Measurements from ENCODE around the gene SPG21.

Gene SPG21

DNA sequence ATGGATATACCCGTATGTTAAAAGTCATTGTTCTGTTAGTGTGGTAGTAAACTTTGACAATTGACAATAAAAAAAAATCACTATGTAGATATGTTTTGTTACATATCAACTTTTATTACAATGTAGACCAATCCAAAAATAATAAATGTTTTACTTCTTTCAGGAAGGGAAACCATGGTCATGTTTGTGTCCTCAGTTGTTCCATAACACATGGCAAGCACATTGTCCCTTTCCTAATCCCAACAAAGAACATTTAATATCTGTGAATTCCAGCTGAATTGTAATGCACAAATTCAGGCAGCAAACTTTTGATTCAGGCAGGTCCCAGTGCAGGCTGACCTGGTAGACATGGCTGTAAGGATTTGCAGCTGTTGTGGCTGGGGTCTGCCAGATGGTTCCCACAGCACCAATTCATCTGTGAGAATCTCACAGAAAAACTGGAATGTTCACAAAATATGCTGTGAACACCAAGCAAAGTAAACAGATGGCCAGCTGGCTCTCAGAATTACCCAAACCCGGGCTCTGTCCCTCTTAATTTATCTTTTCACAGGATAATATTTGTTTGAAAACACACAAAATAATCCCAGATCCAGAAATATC, 1.9 kb upstream of the SPG21 start:
- no peak for DNase-seq (ENCODE audit: low read depth)

DNA sequence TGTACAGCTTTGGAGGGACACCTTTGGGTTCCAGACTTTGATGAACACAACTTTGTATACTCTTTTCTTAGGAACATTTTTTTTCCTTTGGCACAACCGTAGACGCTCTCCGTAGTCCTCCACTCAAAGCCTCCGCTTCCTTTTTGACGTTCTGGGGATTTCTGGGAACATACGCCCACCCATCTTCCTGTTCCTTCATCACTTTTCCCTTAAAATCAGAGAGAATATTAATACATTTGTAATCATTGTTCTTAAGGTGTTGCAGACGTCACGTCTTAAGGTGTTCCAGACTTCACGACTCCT, 405 bp upstream of the SPG21 start:
- no peak for DNase-seq (ENCODE audit: low read depth)

DNA sequence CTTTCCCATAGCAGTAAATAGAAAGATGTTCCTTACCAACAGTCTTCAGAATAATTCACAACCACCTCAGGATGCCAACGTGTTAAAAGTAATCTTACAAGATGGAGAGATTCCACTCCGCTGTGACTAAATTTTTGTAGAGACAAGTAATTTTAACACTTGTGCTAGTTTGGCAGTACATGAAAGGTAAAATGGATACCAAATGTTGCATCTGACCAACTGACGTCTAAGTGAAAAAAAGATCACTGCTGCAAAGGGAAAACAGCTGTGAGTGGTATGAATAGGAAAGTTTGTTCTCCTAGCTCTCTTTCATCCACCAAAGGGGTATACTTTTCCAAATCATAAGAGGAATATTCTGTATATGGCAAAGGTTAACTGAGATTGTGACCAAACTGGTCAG, 2.6 kb downstream of the SPG21 start:
- DNase-seq (ENCODE audit: low read depth), result no peak

DNA sequence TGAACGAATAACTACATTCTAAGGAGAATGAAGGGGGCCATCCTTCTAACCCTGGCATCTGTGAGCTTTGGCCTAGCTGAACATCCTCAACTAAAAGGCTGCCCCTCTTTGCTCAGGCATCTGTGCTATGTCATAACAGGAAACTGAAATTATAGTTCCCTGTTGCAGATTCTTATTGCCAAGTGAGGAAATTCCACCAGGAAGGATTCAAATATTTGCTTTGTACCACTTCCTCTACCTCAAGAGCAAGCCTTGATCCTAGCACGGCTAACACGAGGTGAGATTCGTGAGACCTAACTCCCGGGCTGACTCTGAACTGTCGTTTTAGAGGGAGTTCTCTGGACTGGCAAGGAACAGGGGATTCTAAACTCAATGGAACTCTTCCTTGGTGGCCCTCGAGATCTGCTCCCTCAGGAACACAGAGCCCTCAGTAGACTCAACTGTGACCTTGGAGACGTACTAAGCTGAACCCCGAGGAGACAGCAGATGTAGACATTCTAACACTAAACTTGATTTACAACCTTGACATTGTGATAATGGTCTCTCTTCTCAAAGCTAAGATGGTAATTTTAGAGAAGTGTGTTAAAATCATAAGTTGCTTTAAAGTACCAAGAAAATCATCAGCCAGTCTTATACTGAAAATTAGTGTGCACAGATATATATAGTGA, 4.2 kb downstream of the SPG21 start:
- DNase-seq (ENCODE audit: low read depth), result no peak

DNA sequence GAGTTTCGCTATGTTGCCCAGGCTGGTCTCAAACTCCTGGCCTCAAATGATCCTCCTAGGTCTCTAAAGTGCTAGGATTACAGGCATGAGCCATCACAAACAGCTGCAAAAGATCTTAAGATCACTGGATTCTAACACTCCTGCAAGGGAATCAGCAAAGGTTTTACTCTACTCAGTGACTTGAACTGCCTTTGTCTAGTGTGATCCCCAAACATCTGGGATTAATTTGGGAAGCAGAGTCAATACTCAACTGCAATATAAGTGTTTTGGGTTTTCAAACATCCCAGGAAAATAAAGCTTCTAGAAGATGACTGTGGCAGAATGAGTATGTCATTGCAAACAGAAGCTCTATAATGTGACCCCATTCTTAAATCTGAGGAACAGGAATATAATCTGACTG, 7.2 kb downstream of the SPG21 start:
- no peak for DNase-seq (ENCODE audit: low read depth)

DNA sequence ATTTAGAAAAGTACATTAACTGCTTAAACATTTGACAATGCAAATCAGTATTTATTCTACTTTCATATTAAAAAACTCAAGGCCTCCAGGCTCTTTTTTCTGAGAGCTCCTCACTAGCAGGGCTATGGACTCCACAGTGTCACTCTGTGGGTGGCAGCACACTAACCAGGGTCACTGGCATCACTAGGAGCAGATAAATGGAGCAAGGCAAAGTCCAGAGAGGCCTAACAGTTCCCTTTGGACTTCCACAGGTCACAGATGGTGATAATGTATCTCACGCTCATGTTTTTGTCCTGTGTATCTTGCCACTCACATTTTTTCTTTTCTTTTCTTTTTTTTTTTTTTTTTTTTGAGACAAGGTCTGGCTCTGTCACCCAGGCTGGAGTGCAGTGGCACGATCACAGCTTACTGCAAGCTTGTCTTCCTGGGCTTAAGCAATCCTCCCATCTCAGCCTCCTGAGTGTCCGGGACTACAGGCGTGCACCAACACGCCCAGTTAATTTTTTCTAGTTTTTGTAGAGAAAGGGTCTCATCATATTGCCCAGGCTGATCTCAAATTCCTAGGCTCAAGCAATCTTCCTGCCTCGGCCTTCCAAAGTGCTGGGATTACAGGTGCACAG, 7.8 kb downstream of the SPG21 start:
- no peak for DNase-seq (ENCODE audit: low read depth)

DNA sequence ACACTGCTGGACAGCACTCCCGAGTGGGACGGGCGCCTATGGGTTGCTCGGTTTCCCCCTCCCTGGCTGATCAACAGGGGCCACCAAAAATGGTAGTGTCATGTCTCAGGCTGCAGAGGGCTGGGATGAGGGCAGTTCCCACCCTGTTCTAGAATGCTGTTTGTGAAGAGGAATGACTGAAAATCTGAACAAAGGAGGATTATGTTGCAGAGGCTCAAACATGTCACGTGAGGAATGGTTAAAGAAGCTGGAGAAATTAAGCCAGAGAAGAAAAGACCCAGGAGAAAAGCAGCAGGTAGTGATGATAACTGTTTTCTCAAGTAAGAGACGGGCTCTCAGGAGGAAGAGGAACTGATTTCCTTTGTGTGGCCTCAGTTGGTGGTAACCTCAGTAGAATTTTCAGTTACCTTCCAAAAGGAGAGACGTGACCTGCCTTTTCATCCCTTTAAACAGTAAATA, 10.4 kb downstream of the SPG21 start:
- no peak for DNase-seq (ENCODE audit: low read depth)

DNA sequence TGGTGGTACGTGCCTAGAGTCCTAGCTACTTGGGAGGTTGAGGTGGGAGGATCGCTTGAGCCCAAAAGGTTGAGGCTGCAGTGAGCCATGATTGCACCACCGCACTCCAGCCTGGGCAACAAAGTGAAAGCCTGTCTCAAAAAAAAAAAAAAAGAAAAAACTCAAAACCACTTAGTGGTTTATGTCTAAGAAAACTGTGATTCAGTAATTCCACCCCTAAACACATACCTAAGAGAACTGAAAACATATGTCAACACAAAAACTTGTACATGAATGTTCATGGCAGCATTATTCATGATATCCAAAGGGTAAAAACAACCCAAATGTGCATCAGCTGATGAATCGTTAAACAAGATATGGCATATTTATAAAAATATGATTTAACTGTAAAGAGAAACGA, 14.3 kb downstream of the SPG21 start:
- DNase-seq (ENCODE audit: low read depth), result no peak

DNA sequence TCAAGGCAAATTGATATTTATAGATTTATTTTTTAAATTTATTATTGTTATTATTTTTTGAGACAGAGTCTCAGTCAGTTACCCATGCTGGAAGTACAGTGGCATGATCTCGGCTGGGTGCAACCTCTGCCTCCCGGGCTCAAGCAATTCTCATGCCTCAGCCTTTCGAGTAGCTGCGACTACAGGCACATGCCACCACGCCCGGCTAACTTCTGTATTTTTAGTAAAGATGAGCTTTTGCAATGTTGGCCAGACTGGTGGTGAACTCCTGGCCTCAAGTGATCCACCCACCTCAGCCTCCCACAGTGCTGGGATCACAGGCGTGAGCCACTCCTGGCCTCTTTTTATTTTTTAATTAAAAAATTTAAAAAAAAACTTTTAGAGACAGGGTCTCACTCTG, 19.0 kb downstream of the SPG21 start:
- no peak for DNase-seq (ENCODE audit: low read depth)

DNA sequence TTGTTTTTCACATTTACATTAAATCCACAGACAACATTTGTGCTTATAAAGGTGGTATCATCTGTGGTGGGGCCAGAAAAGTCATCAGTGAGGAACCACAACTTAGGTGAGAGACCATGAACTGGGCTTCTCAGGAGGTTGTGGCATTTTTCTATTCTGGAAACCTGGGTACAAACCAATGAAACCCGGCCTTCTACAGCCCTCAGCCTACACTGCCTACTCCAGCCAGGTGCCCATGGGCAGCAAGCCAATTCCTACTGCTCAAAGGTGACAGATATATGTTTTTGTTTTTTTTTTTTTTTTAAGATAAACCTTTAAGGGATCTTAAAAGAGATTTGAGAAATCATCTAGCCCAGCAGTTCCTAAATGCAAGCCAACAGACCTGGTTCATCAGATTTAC, 20.3 kb downstream of the SPG21 start:
- DNase-seq (ENCODE audit: low read depth), result no peak

DNA sequence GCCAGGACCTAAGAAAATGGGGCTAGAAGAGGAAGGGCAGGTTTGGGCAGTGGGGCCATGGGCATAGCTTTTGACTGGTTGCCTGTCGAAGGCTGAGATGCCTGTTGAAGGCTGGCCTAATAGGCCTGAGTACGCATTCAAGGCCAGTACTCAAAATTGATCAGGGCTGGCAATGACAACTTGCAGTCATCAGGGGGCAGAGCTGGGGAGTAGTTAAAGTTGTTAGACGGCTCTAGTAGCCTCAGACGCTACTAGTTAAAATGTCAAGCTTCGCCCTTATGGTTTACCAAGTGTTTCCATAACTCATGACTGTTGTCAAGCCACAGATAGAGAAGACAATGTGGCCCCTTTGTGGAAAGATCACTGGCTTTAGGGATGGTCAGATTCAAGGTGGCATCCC, 28.7 kb downstream of the SPG21 start:
- DNase-seq (ENCODE audit: low read depth), result no peak

DNA sequence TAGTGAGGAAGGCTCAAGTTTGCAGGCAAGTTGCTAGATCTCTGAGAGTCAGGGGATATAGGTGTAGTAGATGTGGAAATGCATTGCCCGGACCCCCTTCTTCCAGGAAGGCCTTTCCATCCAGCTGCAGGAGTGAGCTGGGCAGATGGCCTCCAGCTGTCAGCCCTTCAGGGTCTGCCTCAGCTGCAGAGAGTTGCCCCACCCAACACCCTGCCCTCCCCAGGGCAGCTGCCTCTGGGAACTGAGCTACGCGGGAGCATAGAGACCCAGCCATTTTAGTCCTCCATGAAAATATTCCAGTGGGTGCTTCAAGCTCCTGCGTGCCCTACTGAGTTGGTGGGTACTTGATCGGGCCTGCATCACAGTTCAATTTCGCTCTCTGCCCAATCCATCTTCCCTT, 29.6 kb downstream of the SPG21 start:
- DNase-seq (ENCODE audit: low read depth), result no peak

DNA sequence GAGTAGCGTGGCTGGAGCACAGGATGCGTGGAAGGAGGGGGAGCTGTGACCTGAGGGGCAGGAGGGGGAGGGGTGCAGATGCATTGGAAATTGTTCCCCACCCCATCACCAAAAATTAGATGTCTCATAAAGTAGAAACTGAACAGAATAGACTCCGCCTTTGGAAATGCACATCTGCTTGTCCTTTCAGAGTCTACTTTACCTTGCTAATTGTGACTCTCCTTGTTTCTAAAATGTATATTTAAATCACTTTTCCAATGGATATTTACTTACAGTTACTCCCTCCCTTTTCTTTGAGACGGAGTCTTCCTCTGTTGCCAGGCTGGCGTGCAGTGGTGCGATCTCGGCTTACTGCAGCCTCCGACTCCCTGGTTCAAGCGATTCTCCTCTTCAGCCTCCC, 30.6 kb downstream of the SPG21 start:
- no peak for DNase-seq (ENCODE audit: low read depth)

DNA sequence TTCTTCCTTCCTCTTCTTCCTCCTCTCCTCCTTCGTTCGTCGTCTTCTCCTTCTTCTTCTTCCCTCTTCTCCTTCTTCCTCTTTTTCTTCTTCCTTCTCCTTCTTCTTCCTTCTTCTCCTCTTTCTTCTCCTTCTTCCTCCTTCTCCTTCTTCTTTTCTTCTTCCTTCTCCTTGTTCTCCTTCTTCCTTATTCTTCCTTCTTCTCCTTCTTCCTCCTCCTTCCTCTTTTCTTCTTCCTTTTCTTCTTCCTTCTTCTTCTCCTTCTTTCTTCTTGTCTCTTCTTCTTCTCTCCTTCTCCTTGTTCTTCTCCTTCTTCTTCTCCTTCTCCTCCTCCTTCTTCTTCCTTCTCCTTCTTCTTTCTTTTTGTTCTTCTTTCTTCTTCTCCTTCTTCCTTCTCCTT, 35.3 kb downstream of the SPG21 start:
- no peak for DNase-seq (ENCODE audit: low read depth)

DNA sequence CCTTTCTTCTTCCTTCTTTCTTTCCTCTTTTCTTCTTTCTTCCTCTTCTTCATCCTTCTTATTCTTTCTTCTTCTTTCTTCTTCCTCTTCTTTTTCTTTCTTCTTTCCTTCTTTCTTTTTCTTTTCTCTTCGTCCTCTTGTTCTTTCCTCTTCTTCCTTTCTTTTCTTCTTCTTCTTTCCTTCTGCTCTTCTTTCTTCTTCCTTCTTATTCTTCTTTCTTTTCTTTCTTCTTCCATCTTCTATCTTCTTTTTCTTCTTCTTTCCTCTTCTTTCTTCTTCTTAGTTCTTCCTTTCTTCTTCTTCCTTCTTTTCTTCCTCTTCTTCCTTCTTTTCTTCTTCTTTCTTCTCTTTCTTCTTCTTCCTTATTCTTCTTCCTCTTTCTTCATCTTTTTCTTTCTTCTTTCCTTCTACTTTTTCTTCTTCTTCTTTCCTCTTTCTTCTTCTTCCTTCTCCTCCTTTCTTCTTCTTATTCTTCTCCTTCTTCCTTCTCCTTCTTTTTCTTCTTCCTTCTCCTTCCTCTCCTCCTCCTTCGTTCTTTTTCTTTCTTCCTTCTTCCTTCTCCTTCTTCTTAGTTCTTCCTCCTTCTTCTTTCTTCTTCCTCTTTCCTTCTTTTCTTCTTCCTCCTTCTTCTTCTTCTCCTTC, 37.8 kb downstream of the SPG21 start:
- no peak for DNase-seq (ENCODE audit: low read depth)

DNA sequence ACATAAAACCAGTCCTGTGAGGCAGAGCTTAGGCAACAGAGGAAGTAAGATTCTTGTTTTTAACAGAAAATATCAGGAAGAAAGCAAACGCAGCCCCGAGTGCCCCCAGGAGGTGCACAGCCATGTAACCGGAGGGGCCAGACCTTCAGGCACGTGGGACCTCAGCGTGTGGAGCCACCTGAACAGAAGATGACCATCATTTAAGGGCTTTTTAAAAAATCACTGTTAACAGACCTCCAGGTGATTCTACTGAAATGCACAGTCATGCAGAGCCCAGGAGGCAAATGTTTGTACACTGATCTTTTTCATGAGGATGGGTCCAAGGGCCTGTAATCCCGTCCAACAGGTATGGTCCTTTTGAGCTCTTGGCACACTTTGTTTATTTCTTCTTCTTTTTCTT, 38.8 kb downstream of the SPG21 start:
- DNase-seq (ENCODE audit: low read depth), result no peak

DNA sequence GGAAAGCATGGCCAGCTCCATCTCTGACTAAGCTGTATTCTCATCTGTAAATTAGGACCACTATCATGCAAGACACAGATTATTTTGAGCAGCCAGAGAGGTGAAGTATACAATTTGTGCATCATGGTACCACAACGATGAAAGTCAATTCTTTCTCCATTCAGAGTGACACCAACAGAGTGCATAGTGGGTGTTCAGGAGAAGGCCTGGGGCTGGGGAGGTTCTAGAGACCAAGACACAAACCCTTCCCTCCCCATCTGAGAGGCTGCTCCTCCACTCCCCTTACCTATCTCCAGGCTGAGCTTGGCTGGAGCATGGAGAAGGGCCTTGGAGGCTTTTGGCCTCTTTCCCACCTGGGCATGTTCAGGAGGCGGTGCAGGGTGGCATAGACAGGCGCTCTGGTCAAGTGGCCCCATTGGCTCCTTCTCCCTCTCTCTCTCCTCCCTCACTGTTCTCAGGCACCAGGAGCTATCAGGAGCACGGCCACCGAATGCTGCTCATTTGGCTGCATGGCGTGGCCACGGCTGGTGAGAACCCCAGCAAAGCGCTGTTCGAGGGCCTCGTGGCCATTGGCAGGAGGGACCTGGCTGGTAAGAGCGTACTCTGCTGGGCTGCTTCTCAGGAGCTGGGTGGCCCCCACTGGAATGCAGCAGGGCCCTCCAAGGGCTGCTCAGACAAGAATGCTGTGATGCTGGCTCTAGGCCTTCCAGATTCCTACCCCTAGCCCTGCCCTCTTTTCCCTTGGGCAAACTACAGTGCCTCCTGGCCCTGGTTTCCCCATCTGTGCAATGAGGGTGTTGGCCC, 40.1 kb downstream of the SPG21 start:
- no peak for DNase-seq (ENCODE audit: low read depth)

DNA sequence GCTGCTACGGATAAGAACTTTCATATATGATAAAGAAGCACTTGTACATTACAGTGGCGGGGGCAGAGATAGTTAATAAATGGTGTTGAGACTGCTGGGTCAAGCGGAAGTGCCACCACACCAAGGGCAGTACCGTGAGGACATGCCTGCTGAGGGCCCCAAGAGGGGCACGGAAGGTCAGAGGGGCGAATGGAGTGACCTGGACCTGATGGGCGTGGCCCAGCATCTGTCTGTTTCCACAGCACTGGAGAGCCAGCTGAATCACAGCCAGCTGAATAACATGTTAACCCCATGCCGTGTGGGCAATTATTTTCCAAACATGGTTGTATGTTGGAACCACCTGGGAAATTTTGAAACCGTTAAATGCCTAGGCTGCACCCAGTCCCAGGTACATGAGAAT, 40.8 kb downstream of the SPG21 start:
- no peak for DNase-seq (ENCODE audit: low read depth)

DNA sequence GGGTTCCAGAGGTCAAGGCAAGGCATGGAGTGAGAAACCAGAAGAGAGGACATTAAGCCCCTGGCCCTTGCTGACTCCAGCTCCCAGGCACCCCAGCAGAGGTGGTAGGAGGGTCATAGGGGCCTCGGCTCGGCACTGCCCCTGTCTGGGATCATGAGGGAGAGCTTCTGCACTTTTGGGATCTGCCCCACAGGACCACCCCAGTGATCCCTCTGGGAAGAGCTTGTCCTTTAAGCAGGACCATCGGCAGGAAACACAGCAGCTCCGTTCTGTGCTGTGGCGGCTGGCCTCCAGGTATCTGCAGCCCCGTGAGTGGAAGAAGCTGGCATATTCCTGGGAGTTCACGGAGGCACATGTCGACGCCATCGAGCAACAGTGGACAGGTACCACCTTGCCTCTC, 42.5 kb downstream of the SPG21 start:
- DNase-seq (ENCODE audit: low read depth), result no peak

DNA sequence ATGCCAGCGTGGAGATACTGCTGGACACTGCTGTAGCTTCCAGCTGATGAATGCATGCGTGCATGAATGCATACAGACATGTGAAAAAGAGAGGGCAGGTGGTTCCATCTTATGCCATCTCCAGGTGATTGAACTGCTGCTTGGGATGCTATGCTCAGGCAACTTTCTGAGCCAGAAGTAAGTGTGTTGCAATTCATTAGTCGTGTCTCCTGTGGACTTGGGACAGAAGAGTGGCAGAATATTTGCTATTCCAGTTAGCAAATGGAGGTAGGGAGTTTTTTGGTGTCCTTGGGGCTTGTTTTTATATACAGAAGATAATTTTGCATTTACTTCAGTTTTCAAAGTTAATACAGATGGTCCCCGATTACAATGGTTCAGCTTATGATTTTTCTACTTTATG, 44.8 kb downstream of the SPG21 start:
- no peak for DNase-seq (ENCODE audit: low read depth)

DNA sequence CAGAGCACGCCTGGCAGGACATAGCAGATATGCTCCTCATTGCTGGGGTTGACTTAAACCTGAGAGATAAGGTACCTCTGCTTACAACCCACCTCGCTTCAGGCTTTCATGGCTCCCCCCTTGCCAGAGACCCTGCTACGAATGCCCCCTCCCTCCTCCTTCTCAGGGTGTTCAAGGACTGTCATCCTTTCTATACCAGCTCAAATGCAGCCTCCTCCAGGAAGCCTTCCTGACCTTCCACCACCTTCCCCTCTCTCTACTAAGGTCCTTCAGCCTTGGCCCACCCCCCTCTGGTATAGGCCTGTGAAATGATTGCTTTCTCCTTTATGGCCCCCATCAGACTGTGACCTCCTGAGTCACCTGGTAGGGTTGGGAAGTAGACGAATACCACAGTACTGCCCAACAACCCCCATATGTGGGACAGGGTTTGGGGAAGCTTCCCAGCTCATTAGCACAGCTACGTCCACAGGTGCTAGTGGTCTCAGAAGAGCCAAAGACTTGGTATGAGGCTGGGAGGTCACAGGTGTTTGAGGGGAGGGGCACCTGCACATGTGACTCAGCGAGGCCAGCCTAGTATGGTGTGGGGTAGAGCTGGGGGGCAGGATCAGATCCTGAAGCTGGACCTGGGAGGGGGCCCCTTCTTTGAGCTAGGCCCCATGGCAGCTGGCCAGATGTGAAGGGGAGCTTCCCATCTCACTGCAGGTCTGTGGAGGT, 46.0 kb downstream of the SPG21 start:
- DNase-seq (ENCODE audit: low read depth), result no peak

DNA sequence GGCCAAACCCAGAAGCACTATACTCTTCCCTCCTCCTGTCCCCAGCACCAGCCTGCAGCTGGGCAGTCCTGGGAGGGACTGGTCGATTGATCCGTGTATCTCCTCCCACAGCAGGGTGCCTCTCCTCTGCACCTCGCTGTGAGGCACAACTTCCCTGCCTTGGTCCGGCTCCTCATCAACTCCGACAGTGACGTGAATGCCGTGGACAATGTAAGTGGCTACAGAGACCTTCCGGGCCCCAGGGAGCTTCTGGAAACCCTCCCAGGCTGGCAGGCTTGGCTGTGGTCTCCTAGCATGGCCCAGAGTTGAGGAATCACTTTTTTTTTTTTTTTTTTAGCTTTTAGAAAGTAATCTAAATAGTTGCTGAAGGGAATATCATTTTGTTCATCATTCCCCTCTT, 47.4 kb downstream of the SPG21 start:
- no peak for DNase-seq (ENCODE audit: low read depth)
